ENCODE measurements around the gene FBXO21.

The FBXO21 gene

GRCh38 chr12:117178301-117178700 lies 12.0 kb downstream of the FBXO21 start:
- peaks cover 42% of the 10 kb centered on the region for H3K36me3 ChIP-seq (replicated peaks)

DNA sequence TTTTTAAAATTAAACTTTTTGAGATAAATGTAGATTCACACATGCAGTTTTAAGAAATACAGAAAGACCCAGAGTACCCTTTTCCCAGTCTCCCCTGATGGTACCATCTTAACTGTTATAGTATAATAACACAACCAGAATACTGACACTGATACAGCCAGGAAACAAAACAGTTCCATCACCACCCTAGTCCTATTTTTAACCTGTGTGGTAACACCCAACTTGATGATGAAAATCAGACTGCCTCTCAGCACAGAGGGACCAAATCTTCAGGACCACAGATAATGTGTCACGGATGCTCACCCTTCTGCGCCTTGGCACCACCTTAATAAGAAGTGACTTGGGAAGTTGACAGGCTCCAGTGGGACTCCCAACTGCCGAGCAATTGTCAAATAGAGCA lies 18.1 kb downstream of the FBXO21 start:
- DNase-seq: no peak
- Histone ChIP-seq H3K4me3 (ENCODE audit: low read depth, low read length) (no peak overlapping the region), H3K36me3 (replicated peaks) (peaks cover 50% of the 10 kb centered on the region), H3K27ac (no peak overlapping the region), H3K27me3 (replicated peaks) (no peaks in the 10 kb centered on the region)
- in situ Hi-C loops (cut with HindIII; ENCODE audit: low pct_ligation_motif_present, low sequenced_read_pairs): no loop called here
- no peak for TF ChIP-seq CTCF (IDR thresholded peaks at IDR 0.05; ENCODE audit: low read depth, low read length, missing control alignments)

More at GRCh38 chr12:117178301-117178700, 12.0 kb downstream of the FBXO21 start:
- TF ChIP-seq CTCF (IDR thresholded peaks at IDR 0.05; ENCODE audit: low read depth, low read length, missing control alignments): no peak
- Histone ChIP-seq H3K27me3 (replicated peaks) (no peaks in the 10 kb centered on the region), H3K27ac (no peak overlapping the region), H3K4me3 (ENCODE audit: low read depth, low read length) (no peak overlapping the region)
- in situ Hi-C loops (cut with HindIII; ENCODE audit: low pct_ligation_motif_present, low sequenced_read_pairs): no loop called here
- no peak for DNase-seq

DNA sequence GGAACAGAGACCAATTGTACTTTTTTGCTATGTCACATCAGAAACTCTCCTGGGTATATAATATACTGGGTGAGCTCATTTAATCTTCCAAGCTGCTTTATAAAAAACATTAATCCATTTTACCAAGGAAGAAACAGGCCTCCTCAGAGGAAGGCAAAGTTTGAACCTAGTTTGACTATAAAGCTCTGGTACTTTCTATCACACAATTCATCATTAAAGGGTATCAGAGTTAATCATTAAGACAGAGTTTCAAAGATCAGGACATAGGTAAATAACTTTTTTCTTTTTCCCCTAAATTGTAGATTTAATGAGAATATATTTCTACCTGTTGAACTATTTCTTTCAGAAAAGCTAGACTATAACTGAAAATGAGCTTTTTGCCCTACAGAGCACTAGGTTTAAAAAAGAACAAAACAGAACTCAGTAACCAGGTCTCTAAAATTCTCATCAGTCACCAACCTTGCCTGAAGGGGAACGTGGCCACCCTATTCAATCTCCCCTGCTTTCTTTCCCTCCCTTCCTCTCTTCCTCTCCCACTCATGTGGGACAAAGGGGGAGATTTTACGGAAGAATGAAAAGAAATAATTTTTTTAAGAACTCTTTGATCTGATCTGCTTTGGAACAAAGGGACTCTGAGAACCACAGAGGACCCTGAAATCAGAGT lies 18.6 kb downstream of the FBXO21 start:
- in situ Hi-C loops (cut with HindIII; ENCODE audit: low pct_ligation_motif_present, low sequenced_read_pairs): no loop called here
- H3K4me3 ChIP-seq (ENCODE audit: low read depth, low read length): no peak overlapping the region
- TF ChIP-seq CTCF (IDR thresholded peaks at IDR 0.05; ENCODE audit: low read depth, low read length, missing control alignments): no peak
- peaks cover 48% of the 10 kb centered on the region for H3K36me3 ChIP-seq (replicated peaks)
- no peaks in the 10 kb centered on the region for H3K27me3 ChIP-seq (replicated peaks)
- H3K27ac ChIP-seq: no peak overlapping the region
- DNase-seq: no peak

GRCh38 chr12:117169548-117169947 lies 20.7 kb downstream of the FBXO21 start:
- TF ChIP-seq CTCF (IDR thresholded peaks at IDR 0.05; ENCODE audit: low read depth, low read length, missing control alignments): no peak
- Histone ChIP-seq H3K36me3 (replicated peaks) (peaks cover 46% of the 10 kb centered on the region), H3K27ac (no peak overlapping the region), H3K4me3 (ENCODE audit: low read depth, low read length) (no peak overlapping the region), H3K27me3 (replicated peaks) (no peaks in the 10 kb centered on the region)
- no peak for DNase-seq
- in situ Hi-C loops (cut with HindIII; ENCODE audit: low pct_ligation_motif_present, low sequenced_read_pairs): no loop called here

DNA sequence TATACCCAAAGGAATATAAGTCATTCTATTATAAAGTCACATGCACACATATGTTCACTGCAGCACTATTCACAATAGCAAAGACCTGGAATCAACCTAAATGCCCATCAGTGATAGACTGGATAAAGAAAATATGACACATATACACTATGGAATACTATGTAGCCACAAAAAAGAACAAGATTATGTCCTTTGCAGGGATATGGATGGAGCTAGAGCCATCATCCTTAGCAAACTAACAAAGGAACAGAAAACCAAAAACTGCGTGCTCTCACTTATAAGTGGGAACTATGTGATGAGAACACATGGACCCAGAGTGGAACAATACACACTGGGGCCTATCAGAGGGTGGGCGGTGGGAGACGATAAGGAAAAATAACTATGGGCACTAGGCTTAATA lies 21.3 kb downstream of the FBXO21 start:
- DNase-seq: no peak
- no peak overlapping the region for H3K4me3 ChIP-seq (ENCODE audit: low read depth, low read length)
- in situ Hi-C loops (cut with HindIII; ENCODE audit: low pct_ligation_motif_present, low sequenced_read_pairs): no loop called here
- H3K27me3 ChIP-seq (replicated peaks): no peaks in the 10 kb centered on the region
- TF ChIP-seq CTCF (IDR thresholded peaks at IDR 0.05; ENCODE audit: low read depth, low read length, missing control alignments): no peak
- no peak overlapping the region for H3K27ac ChIP-seq
- H3K36me3 ChIP-seq (replicated peaks): peaks cover 43% of the 10 kb centered on the region

DNA sequence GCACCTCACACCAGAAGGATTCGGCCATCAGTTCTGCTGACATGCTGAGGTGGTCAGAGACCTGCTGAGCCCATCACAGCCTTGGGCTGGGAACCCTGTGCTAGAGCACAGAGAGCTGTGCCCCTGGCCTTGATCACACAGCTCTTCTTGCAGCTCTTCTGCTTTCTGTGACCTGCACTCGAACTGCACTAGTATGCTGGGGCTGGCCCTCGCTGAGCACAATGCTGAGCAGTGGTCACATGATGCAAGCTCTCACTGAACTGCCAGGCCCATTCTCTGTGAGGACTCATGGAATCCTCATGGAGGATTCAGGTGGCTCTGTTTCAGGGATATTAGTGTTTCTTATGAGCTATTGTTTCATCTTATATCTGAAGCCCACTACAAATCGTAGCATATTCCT lies 22.5 kb downstream of the FBXO21 start:
- no peak for TF ChIP-seq CTCF (IDR thresholded peaks at IDR 0.05; ENCODE audit: low read depth, low read length, missing control alignments)
- Histone ChIP-seq H3K27ac (no peak overlapping the region), H3K36me3 (replicated peaks) (peaks cover 39% of the 10 kb centered on the region), H3K27me3 (replicated peaks) (no peaks in the 10 kb centered on the region), H3K4me3 (ENCODE audit: low read depth, low read length) (no peak overlapping the region)
- in situ Hi-C loops (cut with HindIII; ENCODE audit: low pct_ligation_motif_present, low sequenced_read_pairs): no loop called here
- no peak for DNase-seq
